B cell (primary cell): ENCODE data around the gene FABP6. TPM values are rescaled to one million over a fixed set of nuclear protein-coding genes. Genes with fewer than 3 reads are reported as not detected.

ENCODE experiments used
- ATAC-seq: fragments of 200-7000 bp; cut with Tn5 transposase; one replicate; pipeline ENCODE4 v1.10.0; 2021; ENCODE audit warnings: low read depth, mild to moderate bottlenecking, moderate number of reproducible peaks, moderate library complexity
- CTCF ChIA-PET: fragments of 350-600 bp; sonication (Branson Sonifier 250); formaldehyde crosslinking; loops from one replicate; lab custom pipeline; 2021; ENCODE audit warnings: antibody characterized with exemption, inconsistent platforms; lab: Charles Lee
- POLR2A ChIA-PET: fragments of 350-600 bp; sonication (Branson Sonifier 250); formaldehyde crosslinking; loops from one replicate; lab custom pipeline; 2021; ENCODE audit warnings: antibody characterized with exemption; lab: Charles Lee
- DNase-seq: peaks from one replicate; pipeline ENCODE4 v3.0.0; 2013
- H2AFZ ChIP-seq: 2 replicates; pipeline ENCODE4 v1.6.1; 2012; ENCODE audit warnings: mild to moderate bottlenecking, low read depth, low read length; ENCODE audit not compliant: insufficient read depth, poor library complexity, severe bottlenecking
- H3K27ac ChIP-seq, 2 donors: 1 replicate in 1 of 2; 2 replicates in 1 of 2; pipeline ENCODE4 v1.5.1; 2012 to 2013; ENCODE audit warnings: low read length in 2 of 2, mild to moderate bottlenecking in 2 of 2, moderate library complexity in 1 of 2
- H3K27me3 ChIP-seq, 4 experiments: fragments of 200-600 bp in 1 of 4; sonication (generic) in 1 of 4; replicated peaks in 1 of 4; 1 replicate in 2 of 4; 2 replicates in 2 of 4; pipeline versions ENCODE4 v1.6.1 to v1.7.0; 2013 to 2016; ENCODE audit warnings: low read length in 3 of 4, mild to moderate bottlenecking in 2 of 4, mixed read lengths in 1 of 4, moderate library complexity in 1 of 4; ENCODE audit not compliant: insufficient read depth in 4 of 4, control insufficient read depth in 3 of 4; ENCODE audit errors: control extremely low read depth in 1 of 4
- H3K36me3 ChIP-seq, 2 experiments: replicated peaks in 1 of 2; 1 replicate in 1 of 2; 2 replicates in 1 of 2; pipeline versions ENCODE4 v1.6.1 to v1.7.1; 2013; ENCODE audit warnings: low read length in 1 of 2; ENCODE audit not compliant: insufficient read depth in 2 of 2, control insufficient read depth in 1 of 2; ENCODE audit errors: control extremely low read depth in 1 of 2, extremely low read depth in 1 of 2
- H3K4me1 ChIP-seq, 2 donors: fragments of 200-600 bp in 1 of 2; sonication (generic) in 1 of 2; 1 replicate in 1 of 2; 2 replicates in 1 of 2; pipeline versions ENCODE4 v1.5.1 to v1.6.1; 2013 to 2017; ENCODE audit warnings: low read length in 2 of 2; ENCODE audit not compliant: control insufficient read depth in 2 of 2, insufficient read depth in 2 of 2
- H3K4me2 ChIP-seq: replicated peaks from 2 replicates; pipeline ENCODE3; 2012; ENCODE audit warnings: mild to moderate bottlenecking, low read depth, low read length; ENCODE audit not compliant: poor library complexity, severe bottlenecking
- H3K4me3 ChIP-seq, 5 experiments: fragments of 200-600 bp in 1 of 5; sonication (generic) in 1 of 5; 1 replicate in 3 of 5; 2 replicates in 2 of 5; pipeline versions ENCODE4 v1.5.1 to v1.7.0; 2011 to 2016; ENCODE audit warnings: low read length in 4 of 5, mild to moderate bottlenecking in 4 of 5, low read depth in 2 of 5, control low read depth in 1 of 5, moderate library complexity in 1 of 5; ENCODE audit not compliant: insufficient read depth in 1 of 5; ENCODE audit errors: control extremely low read depth in 1 of 5, extremely low read depth in 1 of 5
- H3K79me2 ChIP-seq: fragments of 200-600 bp; sonication (generic); one replicate; pipeline ENCODE4 v1.6.0; 2016; ENCODE audit warnings: low read length; ENCODE audit not compliant: control insufficient read depth, insufficient read depth
- H3K9ac ChIP-seq: fragments of 200-600 bp; sonication (generic); 2 replicates; pipeline ENCODE4 v1.6.1; 2017; ENCODE audit warnings: mild to moderate bottlenecking, low read length, moderate library complexity
- H3K9me3 ChIP-seq, 3 donors: one replicate each; pipeline versions ENCODE4 v1.6.1 to v1.7.1; 2013; ENCODE audit warnings: low read length in 2 of 3; ENCODE audit not compliant: control insufficient read depth in 2 of 3, insufficient read depth in 1 of 3; ENCODE audit errors: control extremely low read depth in 1 of 3
- H4K20me1 ChIP-seq: 2 replicates; pipeline ENCODE4 v1.6.0; 2012; ENCODE audit warnings: mild to moderate bottlenecking, low read length; ENCODE audit not compliant: insufficient read depth, control insufficient read depth, poor library complexity, severe bottlenecking
- H3K27ac Mint-ChIP-seq: one replicate; pipeline ENCODE4 v1.8.0; 2021; ENCODE audit warnings: mixed read lengths
- H3K27me3 Mint-ChIP-seq: one replicate; pipeline ENCODE4 v1.8.0; 2021; ENCODE audit warnings: mixed read lengths
- H3K4me1 Mint-ChIP-seq: one replicate; pipeline ENCODE4 v1.8.0; 2021; ENCODE audit warnings: mixed read lengths
- H3K4me3 Mint-ChIP-seq: one replicate; pipeline ENCODE4 v1.8.0; 2021; ENCODE audit warnings: mixed read lengths
- H3K9me3 Mint-ChIP-seq: one replicate; pipeline ENCODE4 v1.8.0; 2022; ENCODE audit warnings: mixed read lengths; ENCODE audit not compliant: insufficient read depth
- EZH2 ChIP-seq: IDR thresholded peaks from 2 replicates; pipeline ENCODE4 v1.6.1; 2012; ENCODE audit warnings: borderline replicate concordance, low read depth, mild to moderate bottlenecking, moderate library complexity, low read length; ENCODE audit not compliant: insufficient read depth, poor library complexity, severe bottlenecking
- WGBS: methylation state at CpG from one replicate; pipeline ENCODE4 v1.1.5; 2013; ENCODE audit warnings: missing lambda C conversion rate; ENCODE audit not compliant: insufficient coverage; 5-methylcytosine and 5-hydroxymethylcytosine counted together
- intact Hi-C: fragments of 100-400 bp; cut with micrococcal nuclease; formaldehyde crosslinking; loops from one replicate; pipeline ENCODE4 v1.10.0; 2022
- polyA plus RNA-seq: library from polyadenylated mRNA; depleted of rRNA; stranded (reverse); fragments of >200 nt; gene quantifications from 2 replicates; pipeline ENCODE4 v1.2.3, GENCODE V29; 2012
- total RNA-seq, 2 donors: library from RNA; stranded (reverse); fragments of 120-200 nt in 1 of 2; gene quantifications; 1 replicate in 1 of 2; 2 replicates in 1 of 2; pipeline versions ENCODE4 v1.2.3 to v1.2.4, GENCODE V29; 2013 to 2022
- TF ChIP-seq, protein P1 (sequence below): fragments of 200-600 bp; IDR thresholded peaks from one replicate; pipeline ENCODE4 v1.8.0; 2022; ENCODE audit warnings: antibody characterized with exemption, mild to moderate bottlenecking

FABP6 gene
- total and polyA plus RNA-seq, 2 donors (not counting 1 experiment from before 2014, with no cell fraction given) = not detected

DNA sequence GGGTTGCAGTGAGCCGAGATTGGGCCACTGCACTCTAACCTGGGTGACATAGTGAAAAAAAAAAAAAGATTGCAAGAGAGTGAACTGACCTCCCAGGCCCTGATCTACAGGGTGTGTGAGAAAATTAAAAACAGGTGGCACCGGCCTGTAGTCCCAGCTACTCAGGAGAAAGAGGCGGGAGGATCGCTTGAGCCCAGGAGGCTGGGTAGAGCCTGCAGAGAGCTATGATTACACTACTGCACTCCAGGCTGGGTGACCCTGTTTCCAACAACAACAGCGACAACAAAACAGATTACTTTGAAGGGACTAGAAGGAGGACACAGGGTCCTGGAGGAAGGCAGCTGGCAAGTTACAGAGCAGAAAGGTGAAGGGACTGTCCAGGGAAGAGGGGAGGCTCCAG lies 42.2 kb upstream of the FABP6 start:
- H3K27ac Mint-ChIP-seq = no peak overlapping the region

More for the DNA sequence above, 42.2 kb upstream of the FABP6 start:
- ATAC-seq (no peak), DNase-seq (no peak)
- Mint-ChIP-seq H3K9me3 (peaks cover 5% of the 10 kb centered on the region), H3K4me1 (peaks cover 16% of the 10 kb centered on the region), H3K27me3 (peaks cover 18% of the 10 kb centered on the region), H3K4me3 (peak overlapping the region; percentile 18)
- no peaks in the 10 kb centered on the region for H3K36me3 ChIP-seq
- no peak overlapping the region for H3K4me2 ChIP-seq
- peaks cover 0 to 5% (median 0%) of the 10 kb centered on the region in 3 donors for H3K9me3 ChIP-seq
- H3K27ac ChIP-seq = no peak overlapping the region
- H3K79me2 ChIP-seq = no peaks in the 10 kb centered on the region
- H3K4me3 ChIP-seq = no peak overlapping the region
- TF ChIP-seq, protein P1, sequence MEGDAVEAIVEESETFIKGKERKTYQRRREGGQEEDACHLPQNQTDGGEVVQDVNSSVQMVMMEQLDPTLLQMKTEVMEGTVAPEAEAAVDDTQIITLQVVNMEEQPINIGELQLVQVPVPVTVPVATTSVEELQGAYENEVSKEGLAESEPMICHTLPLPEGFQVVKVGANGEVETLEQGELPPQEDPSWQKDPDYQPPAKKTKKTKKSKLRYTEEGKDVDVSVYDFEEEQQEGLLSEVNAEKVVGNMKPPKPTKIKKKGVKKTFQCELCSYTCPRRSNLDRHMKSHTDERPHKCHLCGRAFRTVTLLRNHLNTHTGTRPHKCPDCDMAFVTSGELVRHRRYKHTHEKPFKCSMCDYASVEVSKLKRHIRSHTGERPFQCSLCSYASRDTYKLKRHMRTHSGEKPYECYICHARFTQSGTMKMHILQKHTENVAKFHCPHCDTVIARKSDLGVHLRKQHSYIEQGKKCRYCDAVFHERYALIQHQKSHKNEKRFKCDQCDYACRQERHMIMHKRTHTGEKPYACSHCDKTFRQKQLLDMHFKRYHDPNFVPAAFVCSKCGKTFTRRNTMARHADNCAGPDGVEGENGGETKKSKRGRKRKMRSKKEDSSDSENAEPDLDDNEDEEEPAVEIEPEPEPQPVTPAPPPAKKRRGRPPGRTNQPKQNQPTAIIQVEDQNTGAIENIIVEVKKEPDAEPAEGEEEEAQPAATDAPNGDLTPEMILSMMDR = no peak
- no peak for TF ChIP-seq EZH2
- no peaks in the 10 kb centered on the region for H4K20me1 ChIP-seq
- H3K9ac ChIP-seq = no peak overlapping the region
- no peak overlapping the region for H2AFZ ChIP-seq
- WGBS = 100% methylated on average over 2 of the region's 5 CpGs
- CTCF ChIA-PET = interaction anchor here (0.9 kb wide), 1 partner anchor 12 kb away, joined by 3 read pairs; no protein-coding TSS in a partner anchor
- peaks cover 10 to 13% of the 10 kb centered on the region in 2 donors for H3K4me1 ChIP-seq
- peaks cover 0 to 8% (median 0%) of the 10 kb centered on the region in 4 experiments for H3K27me3 ChIP-seq
- POLR2A ChIA-PET = no interaction called here
- intact Hi-C loops = no loop called here
